Cortex of kidney (tissue), 1 donor: ENCODE measurements around the gene EIF1.
"Not testable (repeated sequence)": the region's sequence is repeated elsewhere in the genome, so short reads cannot be mapped to it uniquely, and the experiment has no call there.

Experiments used
- DNase-seq: peaks from one replicate; lab custom pipeline; 2025; lab: John Stamatoyannopoulos, UW

The EIF1 gene

GRCh38 chr17:41678907-41679739, 9.6 kb upstream of the EIF1 start:
- no peak for DNase-seq

GRCh38 chr17:41679740-41680425, 8.8 kb upstream of the EIF1 start:
- no peak for DNase-seq

- DNase-seq, result no peak
Measured at GRCh38 chr17:41680426-41681040, 8.2 kb upstream of the EIF1 start.

- no peak for DNase-seq
Measured at GRCh38 chr17:41681776-41682175, 6.9 kb upstream of the EIF1 start.

- no peak for DNase-seq
Measured at GRCh38 chr17:41682631-41683030, 6.1 kb upstream of the EIF1 start.

GRCh38 chr17:41683441-41684007, 5.2 kb upstream of the EIF1 start:
- no peak for DNase-seq

GRCh38 chr17:41684035-41684434, 4.7 kb upstream of the EIF1 start:
- no peak for DNase-seq

- not testable (repeated sequence) for DNase-seq
Measured at GRCh38 chr17:41685753-41686152, 2.9 kb upstream of the EIF1 start.

GRCh38 chr17:41686281-41686680, 2.4 kb upstream of the EIF1 start:
- DNase-seq, result no peak

- no peak for DNase-seq
Measured at GRCh38 chr17:41687828-41688640, 651 bp upstream of the EIF1 start.

GRCh38 chr17:41689497-41690299, 1.0 kb downstream of the EIF1 start:
- DNase-seq, result no peak

- no peak for DNase-seq
Measured at GRCh38 chr17:41690497-41690896, 1.8 kb downstream of the EIF1 start.

- no peak for DNase-seq
Measured at GRCh38 chr17:41691031-41691777, 2.5 kb downstream of the EIF1 start.

GRCh38 chr17:41692722-41693521, 4.2 kb downstream of the EIF1 start:
- no peak for DNase-seq

GRCh38 chr17:41695134-41695661, 6.5 kb downstream of the EIF1 start:
- no peak for DNase-seq

GRCh38 chr17:41695954-41696757, 7.5 kb downstream of the EIF1 start:
- DNase-seq, result no peak

GRCh38 chr17:41697122-41697962, 8.7 kb downstream of the EIF1 start:
- no peak for DNase-seq
